MM.1S (cell line): ENCODE measurements around the gene NUP133.

Experiments used
- EZH2 ChIP-seq: fragments of 300-600 bp; sonication (generic); optimal IDR thresholded peaks from 2 replicates; pipeline ENCODE3; 2017; ENCODE audit warnings: low read depth, mild to moderate bottlenecking, antibody characterized with exemption, low read length, mixed read lengths
- EZH2phosphoT487 ChIP-seq: fragments of 300-600 bp; sonication (generic); IDR thresholded peaks from 2 replicates; pipeline ENCODE4 v1.6.1; 2018; ENCODE audit warnings: antibody characterized with exemption, low read length
- TF ChIP-seq, protein P1 (sequence below): fragments of 300-600 bp; sonication (generic); IDR thresholded peaks from 2 replicates; pipeline ENCODE4 v1.5.1; 2016; ENCODE audit warnings: antibody characterized with exemption, low read length, mixed read lengths

- TF ChIP-seq, protein P1, sequence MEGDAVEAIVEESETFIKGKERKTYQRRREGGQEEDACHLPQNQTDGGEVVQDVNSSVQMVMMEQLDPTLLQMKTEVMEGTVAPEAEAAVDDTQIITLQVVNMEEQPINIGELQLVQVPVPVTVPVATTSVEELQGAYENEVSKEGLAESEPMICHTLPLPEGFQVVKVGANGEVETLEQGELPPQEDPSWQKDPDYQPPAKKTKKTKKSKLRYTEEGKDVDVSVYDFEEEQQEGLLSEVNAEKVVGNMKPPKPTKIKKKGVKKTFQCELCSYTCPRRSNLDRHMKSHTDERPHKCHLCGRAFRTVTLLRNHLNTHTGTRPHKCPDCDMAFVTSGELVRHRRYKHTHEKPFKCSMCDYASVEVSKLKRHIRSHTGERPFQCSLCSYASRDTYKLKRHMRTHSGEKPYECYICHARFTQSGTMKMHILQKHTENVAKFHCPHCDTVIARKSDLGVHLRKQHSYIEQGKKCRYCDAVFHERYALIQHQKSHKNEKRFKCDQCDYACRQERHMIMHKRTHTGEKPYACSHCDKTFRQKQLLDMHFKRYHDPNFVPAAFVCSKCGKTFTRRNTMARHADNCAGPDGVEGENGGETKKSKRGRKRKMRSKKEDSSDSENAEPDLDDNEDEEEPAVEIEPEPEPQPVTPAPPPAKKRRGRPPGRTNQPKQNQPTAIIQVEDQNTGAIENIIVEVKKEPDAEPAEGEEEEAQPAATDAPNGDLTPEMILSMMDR: no peak
- no peak for TF ChIP-seq EZH2
- no peak for TF ChIP-seq EZH2phosphoT487
Observed at GRCh38 chr1:229430761-229431283, 77.3 kb downstream of the NUP133 start.
